Hematopoietic multipotent progenitor cell treated with erythropoietin and hydrocortisone succinate and interleukin-3 and kit ligand, for 4 days (in vitro differentiated cells): ENCODE measurements around the gene PHF5A.
"Not testable (repeated sequence)": the region's sequence is repeated elsewhere in the genome, so short reads cannot be mapped to it uniquely, and the experiment has no call there.

ENCODE experiments used
- DNase-seq: peaks from one replicate; pipeline ENCODE4 v3.0.0-alpha.2; 2015

The PHF5A gene

DNA sequence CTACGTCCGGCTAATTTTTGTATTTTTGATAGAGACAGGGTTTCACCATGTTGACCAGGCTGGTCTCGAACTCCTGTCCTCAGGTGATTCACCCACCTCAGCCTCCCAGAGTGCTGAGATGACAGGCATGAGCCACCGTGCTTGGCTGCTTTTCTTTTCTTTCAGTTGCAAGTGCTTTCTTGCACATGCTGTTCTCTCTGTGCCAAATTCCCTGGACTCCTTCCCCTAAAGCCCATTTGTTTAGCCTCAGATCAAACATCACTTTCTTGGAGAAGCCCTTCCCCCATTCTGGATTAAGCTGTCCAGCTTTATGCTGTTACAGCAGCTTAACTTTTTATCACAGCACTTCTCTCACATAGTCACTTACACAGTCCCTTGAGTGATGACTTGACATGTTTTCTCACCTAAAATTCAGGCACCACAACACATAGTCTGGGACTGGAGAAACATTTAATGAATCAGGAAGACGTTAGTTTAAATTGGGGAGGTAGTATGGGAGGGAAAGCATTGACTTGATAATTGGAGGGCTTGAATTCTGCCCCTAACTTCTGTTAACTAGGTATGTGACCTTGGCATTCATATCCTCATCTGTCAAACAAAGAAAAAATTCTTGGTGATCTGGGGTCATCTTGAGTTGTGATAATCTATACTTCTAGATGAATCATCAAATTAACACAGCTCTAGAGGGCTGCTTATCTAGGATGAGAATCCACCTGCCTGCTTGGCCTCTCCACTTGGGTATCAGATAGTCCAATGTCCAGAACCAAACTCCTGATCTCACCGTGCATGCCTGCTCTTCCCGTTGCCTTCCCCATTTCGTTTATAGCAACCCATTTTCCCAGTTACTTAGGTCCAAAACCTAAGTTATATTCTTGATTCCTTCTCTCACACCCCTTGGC lies 18.8 kb upstream of the PHF5A start:
- no peak for DNase-seq

DNA sequence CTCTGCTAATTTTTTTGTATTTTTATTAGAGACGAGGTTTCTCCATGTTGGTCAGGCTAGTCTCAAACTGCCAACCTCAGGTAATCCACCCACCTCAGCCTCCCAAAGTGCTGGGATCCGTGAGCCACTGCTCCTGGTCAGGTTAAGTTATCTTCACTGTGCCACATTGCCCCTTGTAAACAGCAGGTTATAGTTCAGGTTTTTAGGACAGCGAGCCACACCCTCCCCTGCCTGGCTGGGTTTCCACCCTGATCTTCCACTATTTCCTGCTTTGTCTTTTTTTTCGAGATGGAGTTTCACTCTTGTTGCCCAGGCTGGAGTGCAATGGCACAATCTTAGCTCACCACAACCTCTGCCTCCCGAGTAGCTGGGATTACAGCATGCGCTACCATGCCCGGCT lies 16.5 kb upstream of the PHF5A start:
- DNase-seq: no peak

DNA sequence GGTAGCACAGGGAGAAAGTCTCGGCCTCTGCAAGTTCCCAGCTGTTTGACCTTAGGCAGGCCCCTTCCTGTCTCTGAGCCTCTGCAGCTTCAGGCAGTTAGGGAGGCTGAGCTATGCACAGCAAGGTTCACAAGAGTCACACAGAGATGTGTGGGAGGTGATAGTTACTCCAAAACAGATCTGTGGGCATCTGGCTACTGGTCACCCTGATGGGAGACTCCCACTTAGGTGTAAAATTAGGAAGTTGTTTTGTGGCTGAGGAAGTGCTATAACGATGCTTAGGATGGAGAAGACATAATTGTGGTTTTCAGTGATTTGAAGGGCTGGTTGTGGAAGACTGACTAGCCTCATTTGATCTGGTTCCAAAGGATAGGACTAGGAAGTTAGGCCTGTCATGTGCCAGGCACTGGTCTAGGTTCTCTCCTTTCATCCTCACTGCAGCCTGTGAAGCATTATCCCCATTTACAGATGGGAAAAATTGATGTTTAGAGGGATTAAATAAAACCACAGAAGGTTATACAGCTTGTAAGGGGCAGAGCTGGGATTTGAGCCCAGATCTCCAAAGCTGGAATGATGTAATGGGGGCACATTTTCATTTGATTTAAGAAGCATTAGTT lies 13.9 kb upstream of the PHF5A start:
- no peak for DNase-seq

DNA sequence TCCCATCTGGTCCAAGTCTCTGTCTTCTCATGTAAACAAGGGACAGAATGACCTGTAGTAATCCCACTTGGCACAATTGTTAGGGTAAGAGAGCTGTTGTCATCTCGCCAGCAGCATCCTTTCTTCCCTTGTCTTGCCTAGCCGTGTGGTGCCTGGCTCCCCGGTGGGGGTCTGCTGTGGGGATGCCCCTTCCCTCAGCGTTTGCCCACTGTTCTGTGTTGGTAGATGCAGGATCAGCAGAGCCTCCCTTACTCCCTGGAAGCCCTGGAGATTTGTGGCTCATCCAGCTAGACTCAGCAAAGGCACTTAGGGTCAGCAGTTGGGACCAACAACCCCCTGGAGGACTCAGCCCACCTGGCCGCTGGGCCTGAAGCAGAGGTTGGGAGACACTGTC lies 13.4 kb upstream of the PHF5A start:
- DNase-seq: no peak

DNA sequence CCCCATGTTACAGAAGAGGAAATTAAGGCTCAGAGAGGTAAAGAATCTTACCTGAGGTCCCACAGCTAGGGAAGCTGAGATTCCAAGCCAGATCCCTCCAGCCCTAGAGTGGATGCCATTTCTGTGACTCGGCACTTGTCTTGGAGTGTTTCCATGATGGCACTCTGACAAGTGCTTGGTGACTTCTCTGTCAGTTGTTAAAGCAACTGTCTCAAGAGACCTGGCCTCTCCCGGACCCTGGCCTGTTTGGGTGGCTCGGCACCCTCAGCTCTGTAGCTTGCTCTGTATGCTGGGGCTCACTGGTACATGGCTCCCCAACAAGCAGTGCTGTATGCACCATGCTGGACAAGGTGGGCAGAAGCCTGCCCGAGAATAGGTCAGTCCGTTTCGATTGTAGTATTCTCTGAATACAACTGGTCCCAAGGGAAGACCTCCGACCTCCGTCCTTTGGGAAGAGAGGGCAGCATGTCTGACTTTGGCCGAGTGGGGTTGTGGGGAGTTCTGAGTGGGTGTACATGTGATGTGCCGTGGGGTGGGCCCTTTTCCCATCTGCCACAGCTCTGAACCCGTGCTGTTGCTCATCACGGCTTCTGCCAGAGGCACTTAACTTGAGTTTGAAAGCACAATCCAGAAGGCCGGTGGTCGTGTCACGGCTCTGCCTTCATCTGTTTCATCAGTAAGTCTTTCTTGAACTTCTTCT lies 12.8 kb upstream of the PHF5A start:
- no peak for DNase-seq

DNA sequence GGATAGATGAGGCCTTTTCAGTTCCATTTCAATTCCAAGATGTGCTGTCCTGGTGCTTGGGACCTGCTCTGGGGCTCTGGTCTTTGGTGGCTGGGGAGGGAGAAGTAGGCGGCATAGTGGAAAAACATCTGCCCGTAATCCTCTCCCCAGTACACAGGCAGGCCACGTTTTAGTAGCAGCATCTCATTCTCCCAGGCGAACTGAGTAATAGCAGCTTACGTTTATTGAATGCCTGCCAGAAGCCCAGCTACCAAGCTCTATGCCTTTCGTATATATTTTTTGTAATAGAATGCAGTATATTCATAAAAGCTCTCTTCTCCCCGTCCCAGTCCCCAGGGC lies 11.9 kb upstream of the PHF5A start:
- no peak for DNase-seq

DNA sequence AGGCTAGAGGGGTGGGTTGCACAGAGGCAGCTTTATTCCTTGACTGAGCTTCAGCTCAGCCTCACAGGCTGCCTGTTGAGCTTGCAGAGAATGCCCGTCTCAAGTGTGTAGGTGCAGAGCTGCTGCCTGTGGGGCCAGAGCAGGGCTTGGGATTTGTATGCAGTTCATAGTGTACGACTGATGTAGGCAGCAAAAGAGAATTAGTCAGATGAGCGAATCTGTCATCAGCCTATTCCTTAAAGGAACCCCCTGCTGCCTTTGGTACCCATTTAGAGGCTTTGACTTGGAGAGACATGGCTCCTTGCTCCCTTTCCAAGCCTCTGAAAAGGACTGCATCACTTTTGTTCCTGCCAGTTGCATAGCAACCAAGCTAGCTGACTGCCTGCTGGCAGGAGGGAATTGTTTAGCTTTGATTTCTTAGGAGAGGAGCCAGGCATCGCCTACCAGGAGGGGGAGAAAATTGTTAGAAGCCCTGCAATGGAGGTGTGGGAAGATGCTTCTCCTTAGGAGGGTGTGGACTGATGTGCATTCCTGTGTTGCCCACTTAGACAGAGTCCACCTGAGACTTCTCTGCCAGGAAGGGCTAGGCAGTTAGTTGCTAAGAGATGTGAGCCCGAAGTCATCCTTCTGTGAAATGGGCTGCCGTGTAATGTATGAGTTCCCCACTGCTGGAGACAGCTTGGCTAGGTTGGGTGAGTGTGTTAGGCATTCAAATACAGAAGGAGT lies 11.3 kb upstream of the PHF5A start:
- no peak for DNase-seq

DNA sequence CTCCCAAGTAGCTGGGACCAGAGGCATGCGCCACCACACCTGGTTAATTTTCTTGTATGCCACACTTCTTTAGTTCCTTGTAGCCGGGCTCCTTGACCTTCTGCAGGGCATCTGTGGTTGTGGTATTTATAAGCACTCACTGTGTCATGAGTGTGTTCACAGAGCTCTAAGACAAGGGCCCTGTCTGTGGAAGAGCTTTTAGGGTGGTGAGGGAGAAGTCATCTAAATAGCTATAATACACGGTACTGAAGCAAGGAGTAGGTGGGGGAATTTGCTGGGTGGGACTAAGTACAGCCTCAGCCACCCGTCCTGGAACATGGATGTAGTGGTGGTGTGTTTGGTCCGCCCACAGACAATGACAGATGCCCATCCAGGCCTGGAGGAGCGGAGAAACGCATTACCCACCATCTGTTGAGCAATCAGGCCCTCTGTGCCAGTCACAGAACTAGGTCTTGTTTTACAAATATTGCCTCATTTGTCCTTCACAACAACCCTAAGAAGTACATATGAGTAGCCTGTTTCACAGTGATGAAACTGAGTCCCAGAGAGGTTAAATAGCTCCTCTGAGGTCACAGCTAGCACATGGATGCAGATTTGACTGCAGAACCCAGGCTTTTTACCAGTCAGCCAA lies 10.5 kb upstream of the PHF5A start:
- peak; percentile 38 for DNase-seq

DNA sequence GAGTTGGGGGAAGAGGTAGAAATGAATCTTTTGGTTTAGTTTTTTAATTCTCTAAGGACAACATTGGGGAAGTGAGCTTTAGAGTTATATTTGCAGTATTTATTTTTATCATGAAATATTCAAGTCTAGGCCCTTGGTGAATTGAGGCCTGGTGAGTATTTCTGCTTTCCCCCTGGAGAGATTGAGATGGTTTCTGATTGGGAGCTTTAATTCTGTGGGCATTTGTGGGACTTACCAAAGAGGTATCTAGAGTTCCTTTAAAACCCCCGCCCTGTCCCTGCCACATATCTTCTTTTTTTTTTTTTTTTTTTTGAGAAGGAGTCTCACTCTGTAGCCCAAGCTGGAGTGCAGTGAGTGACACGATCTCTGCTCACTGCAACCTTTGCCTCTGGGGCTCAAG lies 10.0 kb upstream of the PHF5A start:
- DNase-seq: no peak

DNA sequence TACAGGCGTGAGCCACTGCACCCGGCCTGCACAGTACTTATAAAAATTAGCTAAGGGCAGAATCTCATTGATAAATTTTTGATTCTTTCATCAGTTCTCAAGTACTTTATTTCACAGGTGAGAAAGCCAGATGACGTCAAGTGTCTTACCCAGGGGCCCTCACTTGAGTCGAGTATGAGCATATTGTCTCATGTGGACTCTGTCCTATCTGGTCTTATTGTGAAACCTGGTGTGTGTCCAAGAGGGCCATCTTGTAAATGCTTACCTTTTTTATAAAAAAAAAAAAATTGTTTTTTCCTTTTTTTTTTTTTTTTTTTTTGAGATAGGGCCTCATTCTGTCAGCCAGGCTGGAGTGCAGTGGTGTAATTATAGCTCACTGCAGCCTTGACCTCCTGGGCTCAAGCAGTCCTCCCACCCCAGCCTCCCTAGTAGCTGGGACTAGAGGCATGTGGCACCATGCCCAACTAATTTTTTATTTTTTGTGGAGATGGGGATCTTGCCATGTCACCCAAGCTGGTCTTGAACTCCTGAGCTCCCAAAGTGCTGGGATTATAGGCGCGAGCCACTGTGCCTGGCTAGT lies 6.5 kb upstream of the PHF5A start:
- DNase-seq: no peak

DNA sequence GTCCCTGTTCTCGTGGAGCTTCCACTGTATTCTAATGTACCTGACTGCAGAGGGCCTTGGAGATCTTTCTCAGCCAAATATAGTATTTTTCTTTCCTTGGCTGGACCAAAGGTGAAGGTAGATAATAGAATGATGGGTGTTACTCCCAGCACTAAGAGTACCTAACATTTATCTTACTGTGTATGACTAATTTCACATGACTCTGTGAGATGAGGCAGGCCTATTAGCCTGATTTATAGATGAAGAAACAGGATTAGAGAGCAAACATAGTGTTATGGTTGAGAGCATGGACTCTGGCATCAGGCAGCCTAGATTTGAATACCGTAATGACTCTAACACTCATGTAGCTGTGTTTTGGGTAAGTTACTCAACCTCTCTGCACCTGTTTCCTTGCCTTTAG lies 3.1 kb upstream of the PHF5A start:
- DNase-seq: no peak

DNA sequence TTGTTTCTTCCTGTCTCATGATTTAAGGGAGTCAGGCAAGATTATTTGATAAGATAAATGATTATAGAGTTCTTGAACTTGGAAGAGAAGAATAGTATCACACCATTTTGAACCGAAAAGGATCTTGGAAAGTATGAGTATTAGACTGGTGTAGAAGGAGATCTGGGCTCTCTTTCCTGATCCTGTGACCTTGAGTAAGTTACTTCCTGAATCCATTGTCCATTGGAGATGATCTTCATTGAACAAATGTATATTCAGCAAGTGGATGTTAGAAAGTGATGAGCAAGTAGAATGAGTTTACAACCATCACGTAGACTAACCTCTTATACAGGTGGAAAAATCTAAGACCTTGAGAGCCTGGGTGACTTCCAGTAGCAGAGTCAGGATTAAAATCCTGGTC lies 2.4 kb upstream of the PHF5A start:
- DNase-seq: no peak

DNA sequence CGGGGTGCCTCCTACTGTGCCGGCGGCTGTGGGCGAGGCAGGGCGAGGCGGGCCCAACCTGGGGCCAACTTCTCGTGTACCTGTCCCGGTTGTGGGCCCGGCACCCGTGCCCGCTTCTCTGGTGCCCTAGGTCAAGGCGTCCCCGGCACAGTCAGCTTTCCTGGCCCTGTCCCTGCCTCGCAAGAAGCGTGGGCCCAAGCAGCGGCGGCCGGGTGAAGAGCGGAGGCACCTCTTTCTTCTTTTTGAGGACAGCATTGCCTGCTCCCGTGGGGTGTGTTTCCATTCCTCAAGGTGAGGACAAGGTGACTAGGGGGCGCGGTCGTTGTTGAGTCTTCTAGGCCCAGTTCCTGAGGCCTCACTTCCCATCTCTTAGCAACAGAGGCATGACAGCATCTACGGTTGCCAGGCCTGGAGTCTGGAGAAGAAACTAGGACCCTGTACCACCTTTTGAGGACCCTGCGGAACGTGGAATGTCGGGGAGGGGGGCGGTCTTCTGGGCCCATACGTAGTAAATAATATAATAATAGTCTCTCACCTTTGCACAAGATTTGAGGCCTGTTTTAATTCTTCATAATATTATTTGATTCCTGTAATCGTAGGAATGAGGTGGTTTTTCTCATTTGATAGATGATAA lies 843 bp upstream of the PHF5A start:
- DNase-seq: peak; percentile 72

DNA sequence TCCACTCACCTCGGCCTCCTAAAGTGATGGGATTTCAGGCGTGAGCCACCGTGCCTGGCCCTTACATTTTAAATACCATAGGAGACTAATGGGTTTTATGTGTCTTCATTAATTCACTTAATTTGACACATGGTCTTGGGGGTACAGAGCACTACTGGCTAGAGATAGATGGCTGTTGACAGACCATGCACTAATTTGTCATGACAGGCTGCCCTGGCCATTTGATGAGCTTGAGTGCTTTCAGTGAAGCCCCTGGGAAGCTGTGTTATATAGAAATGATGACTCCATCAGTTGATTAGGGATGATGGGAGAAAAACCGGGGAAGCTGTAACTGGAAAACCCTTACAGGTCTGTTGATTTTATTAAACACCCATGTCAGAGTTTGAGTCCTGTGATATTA lies 6.6 kb downstream of the PHF5A start:
- no peak for DNase-seq

DNA sequence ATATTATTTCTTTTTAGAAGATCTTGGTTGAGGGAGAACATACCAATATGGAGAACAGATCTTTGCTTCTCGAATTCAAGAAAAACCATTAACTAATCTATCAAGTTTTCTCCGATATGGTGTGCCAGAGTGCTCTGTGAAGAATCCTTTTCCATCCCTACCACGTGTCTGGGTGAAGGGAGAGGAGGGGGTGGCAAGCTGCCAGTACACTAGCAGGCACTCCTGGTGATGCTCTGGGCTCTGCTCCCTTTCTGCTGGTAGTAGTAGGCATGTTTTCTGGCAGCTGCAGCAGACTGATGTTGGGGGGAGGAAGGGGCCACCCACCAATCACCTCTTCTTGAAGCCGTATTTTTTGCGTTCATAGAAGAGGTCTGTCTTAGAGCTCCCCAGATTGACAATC lies 8.4 kb downstream of the PHF5A start:
- DNase-seq: not testable (repeated sequence)

DNA sequence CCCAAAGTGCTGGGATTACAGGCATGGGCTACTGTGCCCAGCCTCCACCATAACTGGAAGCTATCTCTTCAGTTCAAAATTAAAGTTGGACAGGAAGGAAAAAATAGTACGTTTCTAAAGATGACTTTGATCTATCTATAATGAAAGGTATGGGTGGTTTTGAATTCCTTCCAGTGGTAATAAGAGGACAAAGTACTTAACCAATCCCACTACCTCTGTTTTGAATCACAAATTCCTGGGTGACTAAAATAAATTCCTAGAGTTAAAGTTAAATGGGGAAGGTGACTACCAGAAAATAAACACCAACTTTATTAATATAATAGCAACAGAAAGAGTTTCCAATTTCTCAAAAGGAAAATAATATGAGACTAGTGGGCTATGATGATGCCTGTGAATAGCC lies 9.1 kb downstream of the PHF5A start:
- DNase-seq: no peak

DNA sequence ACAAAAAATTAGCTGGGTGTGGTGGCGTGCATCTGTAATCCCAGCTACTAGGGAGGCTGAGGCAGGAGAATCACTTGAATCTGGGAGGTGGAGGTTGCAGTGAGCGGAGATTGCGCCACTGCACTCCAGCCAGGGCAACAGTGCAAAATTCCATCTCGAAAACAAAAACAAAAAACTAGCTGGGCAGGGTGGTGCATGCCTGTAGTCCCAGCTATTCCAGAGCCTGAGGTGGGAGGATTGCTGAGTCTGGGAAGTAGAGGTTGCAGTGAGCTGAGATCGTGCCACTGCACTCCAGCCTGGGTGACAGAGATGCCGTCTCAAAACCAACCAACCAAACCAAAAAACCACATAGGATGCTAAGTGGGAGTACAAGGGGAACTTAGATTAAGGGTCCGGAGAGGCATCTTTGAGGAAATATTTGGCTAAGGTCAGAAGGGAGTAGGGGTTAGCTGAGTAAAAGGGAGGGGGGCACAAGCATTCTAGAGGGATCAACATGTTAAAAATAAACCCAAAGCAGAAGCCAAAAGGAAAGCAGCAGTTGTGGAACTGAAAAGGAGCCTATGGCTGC lies 10.2 kb downstream of the PHF5A start:
- DNase-seq: peak; percentile 15

DNA sequence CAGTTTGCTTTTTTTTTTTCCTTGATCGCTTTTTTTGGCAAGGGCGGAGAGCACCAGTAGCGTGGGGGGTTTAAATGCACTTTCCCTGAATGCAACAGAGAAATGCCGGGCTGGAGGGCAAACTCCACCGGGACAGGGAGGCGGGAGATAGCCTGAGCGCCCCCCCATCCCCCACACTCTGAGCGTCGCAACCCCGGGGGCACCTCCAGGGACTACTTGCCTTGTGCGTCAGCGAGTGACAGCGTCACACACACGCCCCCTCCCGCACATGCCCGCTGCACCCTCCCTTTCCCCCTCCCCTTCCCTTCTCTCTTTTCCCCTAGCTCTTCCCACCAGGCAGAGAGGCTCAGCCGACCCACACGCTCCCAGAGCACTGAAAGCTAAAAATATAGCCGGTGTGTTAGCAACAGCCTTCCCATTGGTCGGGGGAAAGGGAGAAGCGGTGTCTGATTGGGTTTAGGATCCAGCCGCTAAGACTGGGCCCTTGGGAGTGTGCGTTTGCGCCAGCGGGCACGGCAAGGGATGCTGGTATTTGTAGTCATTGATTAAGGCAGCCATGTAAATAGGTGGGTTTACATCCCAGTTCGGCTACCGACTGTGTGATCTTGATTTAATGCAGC lies 20.2 kb downstream of the PHF5A start:
- DNase-seq: peak; percentile 100

DNA sequence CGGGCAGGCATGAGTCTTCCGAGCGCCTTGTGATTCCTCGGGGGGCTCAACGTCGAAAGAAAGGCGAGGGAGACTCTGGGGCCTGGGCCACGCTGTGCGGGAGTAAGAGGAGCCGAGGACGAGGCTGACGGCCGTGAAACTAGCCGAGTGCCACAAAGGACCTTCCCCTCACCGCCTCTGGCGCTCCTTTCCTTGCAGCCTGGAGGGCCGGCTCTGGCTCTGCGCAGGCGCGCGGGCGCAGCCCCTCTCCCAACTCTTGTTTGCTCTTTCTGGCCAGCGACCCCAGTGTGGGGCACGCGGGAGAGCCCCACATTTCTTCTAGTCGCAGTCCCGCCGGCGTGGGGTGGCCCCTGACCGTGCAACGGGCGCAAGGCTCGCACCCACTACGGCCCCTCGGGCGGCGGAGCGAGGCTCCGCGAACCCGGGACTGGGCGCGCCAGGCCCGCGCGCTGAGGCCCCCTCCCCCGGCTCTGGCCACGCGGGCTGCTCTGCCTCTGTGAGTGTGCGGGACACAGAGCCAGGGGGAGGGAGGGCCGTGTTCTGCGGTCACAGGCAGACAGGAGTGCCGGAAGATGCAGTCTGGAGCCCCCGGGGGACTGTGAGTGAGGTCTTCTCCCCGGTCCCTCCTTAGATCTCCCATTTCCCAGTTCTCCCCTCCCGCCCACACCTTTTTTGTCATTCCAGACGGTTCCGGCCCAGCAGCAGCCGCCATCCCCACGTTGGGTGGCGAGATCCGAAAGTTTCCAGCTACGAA lies 20.9 kb downstream of the PHF5A start:
- peak; percentile 87 for DNase-seq

DNA sequence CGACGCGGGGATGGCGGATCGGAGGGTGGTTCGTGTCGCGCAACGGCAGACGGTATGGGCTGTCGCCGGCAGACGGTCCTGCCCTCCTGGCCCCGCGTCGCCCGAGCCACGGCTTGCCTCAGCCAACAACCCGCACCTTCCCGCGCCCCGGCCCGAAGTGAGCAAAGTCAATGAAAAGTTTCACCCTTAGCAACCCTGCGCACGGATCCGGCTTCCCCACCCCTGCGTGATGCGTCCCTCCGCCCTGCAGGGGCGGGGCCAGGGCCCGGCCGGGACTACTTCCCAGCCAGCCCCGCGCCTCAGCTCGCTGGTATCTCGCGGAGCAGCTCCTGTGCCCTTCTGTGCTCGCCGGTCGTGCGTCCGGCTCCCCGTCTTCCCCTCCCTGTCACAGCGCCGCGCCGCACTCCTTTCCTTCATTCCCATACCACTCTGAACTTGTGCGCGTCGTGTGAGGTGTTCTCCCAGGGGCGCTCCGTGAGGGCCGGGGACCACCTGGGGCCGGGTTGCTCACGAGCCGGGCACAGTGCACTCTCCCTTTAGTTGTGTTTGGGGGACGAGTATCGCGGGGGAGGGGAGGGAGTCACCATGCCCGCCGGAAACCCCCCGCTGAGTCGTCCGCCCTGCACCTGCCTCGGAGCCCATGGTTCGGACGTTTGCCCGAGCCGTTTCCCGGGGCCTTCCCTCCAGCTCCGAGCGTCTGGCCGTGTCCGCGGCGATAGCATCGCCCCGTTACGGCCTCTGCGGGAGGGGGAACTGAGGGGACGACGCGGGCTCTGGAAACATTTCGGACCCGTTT lies 21.7 kb downstream of the PHF5A start, which contains the start of gene TOB2:
TSS of gene TOB2 (minus strand) at position 163 of the 796 bp plus-strand sequence. CDS start 9,456 bp downstream, outside the sequence.
- DNase-seq: peak; percentile 97
